GM12892 (cell line): ENCODE measurements around the gene SLC4A9.

ENCODE experiments used
- POLR2A ChIP-seq: IDR thresholded peaks from 2 replicates; pipeline ENCODE4 v1.6.1; 2011; ENCODE audit warnings: low read depth, low read length, control low read depth
- POLR2AphosphoS5 ChIP-seq: IDR thresholded peaks from 2 replicates; pipeline ENCODE4 v1.6.1; 2011; ENCODE audit warnings: low read depth, low read length, control low read depth

DNA sequence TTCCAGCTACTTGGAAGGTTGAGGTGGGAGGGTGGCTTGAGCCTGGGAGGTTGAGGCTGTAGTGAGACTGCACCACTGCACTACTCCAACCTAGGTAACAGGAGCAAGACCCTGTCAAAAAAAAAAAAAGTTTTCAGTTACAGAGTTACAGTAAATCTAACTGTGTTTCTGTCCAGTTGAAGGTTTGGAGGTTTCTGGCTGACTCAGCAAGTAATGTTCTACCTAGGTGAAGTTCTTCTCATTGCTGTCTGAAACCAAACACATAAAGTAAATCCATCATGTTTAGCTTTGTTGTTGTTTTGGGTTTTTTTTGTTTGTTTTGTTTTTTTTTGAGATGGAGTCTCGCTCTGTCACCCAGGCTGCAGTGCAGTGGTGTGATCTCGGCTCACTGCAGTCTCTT lies 33.7 kb downstream of the SLC4A9 start:
- TF ChIP-seq POLR2AphosphoS5 (no peak), POLR2A (no peak)
